Mesenchymal stem cell (in vitro differentiated cells and primary cell): ENCODE results near the gene SLC20A1.

Source experiments
- DNase-seq: peaks from one replicate; pipeline ENCODE4 v3.0.0-alpha.2; 2013
- H2AFZ ChIP-seq: one replicate; pipeline ENCODE4 v1.6.1; 2013; ENCODE audit warnings: low read depth, mild to moderate bottlenecking, control low read depth, inconsistent platforms, low read length, moderate library complexity
- H2AK5ac ChIP-seq: 2 replicates; pipeline ENCODE4 v1.6.1; 2013; ENCODE audit warnings: low read length, moderate library complexity, mild to moderate bottlenecking, inconsistent platforms; ENCODE audit not compliant: severe bottlenecking
- H2BK120ac ChIP-seq: one replicate; pipeline ENCODE4 v1.6.1; 2013; ENCODE audit warnings: low read depth, mild to moderate bottlenecking, inconsistent platforms, low read length, moderate library complexity
- H2BK12ac ChIP-seq, 2 experiments: one replicate each; pipeline ENCODE4 v1.6.1; 2013; ENCODE audit warnings: inconsistent platforms in 2 of 2, low read length in 2 of 2, mild to moderate bottlenecking in 2 of 2, moderate library complexity in 2 of 2, control low read depth in 1 of 2
- H2BK15ac ChIP-seq: one replicate; pipeline ENCODE4 v1.6.1; 2013; ENCODE audit warnings: mild to moderate bottlenecking, low read depth, inconsistent platforms; ENCODE audit not compliant: poor library complexity, severe bottlenecking
- H2BK5ac ChIP-seq: 2 replicates; pipeline ENCODE4 v1.6.1; 2013; ENCODE audit warnings: low read depth, mild to moderate bottlenecking, low read length, control low read depth, inconsistent platforms; ENCODE audit not compliant: poor library complexity, severe bottlenecking
- H3K14ac ChIP-seq, 2 experiments: one replicate each; pipeline ENCODE4 v1.6.1; 2013; ENCODE audit warnings: inconsistent platforms in 2 of 2, low read length in 2 of 2, control low read depth in 1 of 2, mild to moderate bottlenecking in 1 of 2, moderate library complexity in 1 of 2
- H3K18ac ChIP-seq, 2 experiments: one replicate each; pipeline ENCODE4 v1.6.1; 2013; ENCODE audit warnings: inconsistent platforms in 2 of 2, low read length in 2 of 2, control low read depth in 1 of 2, low read depth in 1 of 2, mild to moderate bottlenecking in 1 of 2
- H3K23ac ChIP-seq, 2 experiments: one replicate each; pipeline ENCODE4 v1.6.1; 2013; ENCODE audit warnings: inconsistent platforms in 2 of 2, low read length in 2 of 2, mild to moderate bottlenecking in 2 of 2, moderate library complexity in 2 of 2, control low read depth in 1 of 2
- H3K27ac ChIP-seq: 2 replicates; pipeline ENCODE4 v1.5.1; 2013; ENCODE audit warnings: mild to moderate bottlenecking, moderate library complexity, low read length, control low read depth, inconsistent platforms; ENCODE audit not compliant: poor library complexity, severe bottlenecking
- H3K27me3 ChIP-seq, 2 experiments: 2 replicates each; pipeline versions ENCODE4 v1.6.1 to v1.7.0; 2013; ENCODE audit warnings: low read length in 2 of 2, mild to moderate bottlenecking in 2 of 2, moderate library complexity in 2 of 2, control low read depth in 1 of 2, inconsistent platforms in 1 of 2; ENCODE audit not compliant: control insufficient read depth in 1 of 2, insufficient read depth in 1 of 2
- H3K36me3 ChIP-seq, 2 experiments: 2 replicates each; pipeline versions ENCODE4 v1.6.1 to v1.7.0; 2013; ENCODE audit warnings: low read length in 2 of 2, control low read depth in 1 of 2, inconsistent platforms in 1 of 2, low read depth in 1 of 2, mild to moderate bottlenecking in 1 of 2; ENCODE audit not compliant: insufficient read depth in 2 of 2, control insufficient read depth in 1 of 2
- H3K4ac ChIP-seq, 2 experiments: one replicate each; pipeline ENCODE4 v1.6.1; 2013; ENCODE audit warnings: inconsistent platforms in 2 of 2, low read length in 2 of 2, mild to moderate bottlenecking in 2 of 2, moderate library complexity in 2 of 2, control low read depth in 1 of 2, low read depth in 1 of 2
- H3K4me1 ChIP-seq: 2 replicates; pipeline ENCODE4 v1.6.1; 2013; ENCODE audit warnings: low read depth, low read length, control low read depth; ENCODE audit not compliant: control insufficient read depth, insufficient read depth
- H3K4me2 ChIP-seq: 2 replicates; pipeline ENCODE4 v1.6.1; 2013; ENCODE audit warnings: low read length, mild to moderate bottlenecking, inconsistent platforms; ENCODE audit not compliant: poor library complexity, severe bottlenecking
- H3K4me3 ChIP-seq, 2 experiments: 2 replicates each; pipeline versions ENCODE4 v1.5.1 to v1.7.0; 2013; ENCODE audit warnings: low read length in 2 of 2, mild to moderate bottlenecking in 2 of 2, control low read depth in 1 of 2, low read depth in 1 of 2; ENCODE audit not compliant: insufficient read depth in 1 of 2
- H3K79me1 ChIP-seq: replicated peaks from 2 replicates; pipeline ENCODE4 v1.6.1; 2013; ENCODE audit warnings: mild to moderate bottlenecking, control low read depth, low read length, inconsistent platforms; ENCODE audit not compliant: poor library complexity, severe bottlenecking
- H3K9ac ChIP-seq: 2 replicates; pipeline ENCODE4 v1.7.0; 2013; ENCODE audit warnings: mild to moderate bottlenecking, low read length, moderate library complexity
- H3K9me3 ChIP-seq: 2 replicates; pipeline ENCODE4 v1.7.0; 2013; ENCODE audit warnings: mild to moderate bottlenecking, low read length; ENCODE audit not compliant: control insufficient read depth
- H4K8ac ChIP-seq: one replicate; pipeline ENCODE4 v1.6.1; 2013; ENCODE audit warnings: inconsistent platforms, mild to moderate bottlenecking, low read length, moderate library complexity
- H4K91ac ChIP-seq: one replicate; pipeline ENCODE4 v1.6.1; 2013; ENCODE audit warnings: mild to moderate bottlenecking, low read length, inconsistent platforms
- WGBS: methylation state at CpG from one replicate; pipeline ENCODE4 v1.1.7; 2013; ENCODE audit warnings: mixed read lengths; 5-methylcytosine and 5-hydroxymethylcytosine counted together

SLC20A1 gene

DNA sequence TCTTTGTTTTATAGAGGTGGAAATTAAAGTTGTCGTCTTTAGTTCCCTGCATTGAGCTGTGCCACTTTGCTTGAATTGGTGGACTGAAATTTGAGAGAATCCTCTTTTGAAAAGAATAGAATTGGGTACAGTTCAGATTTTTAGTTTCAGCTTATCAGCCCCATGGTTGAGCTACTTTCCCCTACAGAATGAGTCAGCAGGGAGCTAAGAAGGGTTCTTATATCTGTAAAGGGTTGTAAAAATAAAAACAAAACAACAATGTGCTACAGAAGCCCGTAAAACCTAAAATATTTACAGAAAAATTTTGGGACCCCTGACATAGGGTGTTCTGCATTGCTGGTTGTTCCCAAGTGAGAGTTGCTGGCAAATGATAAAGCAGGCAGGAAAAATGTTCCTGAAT lies 12.6 kb downstream of the SLC20A1 start:
- Histone ChIP-seq H2BK15ac (no peak overlapping the region), H3K36me3 (peaks cover 37 to 94% of the 10 kb centered on the region in 2 experiments), H3K9ac (peak overlapping the region; percentile 46), H3K14ac (no peak overlapping the region), H2AFZ (no peak overlapping the region), H3K4me1 (peaks cover 7% of the 10 kb centered on the region), H4K91ac (no peak overlapping the region), H2BK5ac (no peak overlapping the region), H2BK120ac (no peak overlapping the region), H2BK12ac (no peak overlapping the region), H3K27ac (no peak overlapping the region), H2AK5ac (no peak overlapping the region), H3K4me3 (no peak overlapping the region), H4K8ac (no peak overlapping the region), H3K23ac (peak overlapping the region in 1 of 2 experiments; percentile 79), H3K4me2 (no peak overlapping the region), H3K4ac (no peak overlapping the region), H3K79me1 (peaks cover 12% of the 10 kb centered on the region), H3K9me3 (no peaks in the 10 kb centered on the region), H3K27me3 (no peaks in the 10 kb centered on the region), H3K18ac (no peak overlapping the region)
- WGBS: 93% methylated on average over 2 of the region's 2 CpGs
- DNase-seq: no peak

DNA sequence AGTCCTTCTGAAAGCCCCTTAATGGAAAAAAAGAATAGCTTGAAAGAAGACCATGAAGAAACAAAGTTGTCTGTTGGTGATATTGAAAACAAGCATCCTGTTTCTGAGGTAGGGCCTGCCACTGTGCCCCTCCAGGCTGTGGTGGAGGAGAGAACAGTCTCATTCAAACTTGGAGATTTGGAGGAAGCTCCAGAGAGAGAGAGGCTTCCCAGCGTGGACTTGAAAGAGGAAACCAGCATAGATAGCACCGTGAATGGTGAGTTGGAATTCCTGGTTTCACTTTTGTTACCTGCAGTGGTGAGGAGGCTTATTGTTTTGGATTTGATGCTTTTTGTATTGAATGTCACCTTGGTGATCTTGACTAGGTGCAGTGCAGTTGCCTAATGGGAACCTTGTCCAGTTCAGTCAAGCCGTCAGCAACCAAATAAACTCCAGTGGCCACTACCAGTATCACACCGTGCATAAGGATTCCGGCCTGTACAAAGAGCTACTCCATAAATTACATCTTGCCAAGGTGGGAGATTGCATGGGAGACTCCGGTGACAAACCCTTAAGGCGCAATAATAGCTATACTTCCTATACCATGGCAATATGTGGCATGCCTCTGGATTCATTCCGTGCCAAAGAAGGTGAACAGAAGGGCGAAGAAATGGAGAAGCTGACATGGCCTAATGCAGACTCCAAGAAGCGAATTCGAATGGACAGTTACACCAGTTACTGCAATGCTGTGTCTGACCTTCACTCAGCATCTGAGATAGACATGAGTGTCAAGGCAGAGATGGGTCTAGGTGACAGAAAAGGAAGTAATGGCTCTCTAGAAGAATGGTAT lies 13.3 kb downstream of the SLC20A1 start:
- 97% methylated on average over 11 of the region's 11 CpGs for WGBS
- no peak overlapping the region for H3K14ac ChIP-seq

DNA sequence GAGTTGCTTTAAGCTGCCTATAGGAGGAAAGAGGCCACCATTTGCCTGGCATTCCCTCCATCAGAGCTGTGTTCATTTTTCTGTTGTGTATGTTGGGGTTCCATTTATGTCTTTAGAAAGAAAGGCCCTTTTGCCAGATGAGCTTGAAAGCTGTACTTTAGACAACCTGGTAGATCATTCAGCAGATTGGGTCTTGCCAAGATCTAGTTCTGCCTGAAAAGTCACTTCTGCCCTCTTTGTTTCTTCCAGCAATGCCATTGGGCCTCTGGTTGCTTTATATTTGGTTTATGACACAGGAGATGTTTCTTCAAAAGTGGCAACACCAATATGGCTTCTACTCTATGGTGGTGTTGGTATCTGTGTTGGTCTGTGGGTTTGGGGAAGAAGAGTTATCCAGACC lies 14.4 kb downstream of the SLC20A1 start:
- no peak for DNase-seq
- Histone ChIP-seq H3K4me1 (peaks cover 5% of the 10 kb centered on the region), H4K91ac (no peak overlapping the region)

More for the DNA sequence above, 13.3 kb downstream of the SLC20A1 start:
- H3K4me1 ChIP-seq: peaks cover 7% of the 10 kb centered on the region
- H3K4me3 ChIP-seq: peak overlapping the region in 1 of 2 experiments; percentile 11
- H3K4ac ChIP-seq: no peak overlapping the region
- no peak overlapping the region for H2AK5ac ChIP-seq
- no peak overlapping the region for H2BK12ac ChIP-seq
- no peak overlapping the region for H3K23ac ChIP-seq
- H2BK15ac ChIP-seq: no peak overlapping the region
- H3K9ac ChIP-seq: peak overlapping the region; percentile 46
- no peak for DNase-seq
- no peak overlapping the region for H3K4me2 ChIP-seq
- no peaks in the 10 kb centered on the region for H3K27me3 ChIP-seq
- no peak overlapping the region for H2AFZ ChIP-seq
- H4K8ac ChIP-seq: no peak overlapping the region
- no peak overlapping the region for H4K91ac ChIP-seq
- no peak overlapping the region for H2BK5ac ChIP-seq
- peaks cover 37 to 94% of the 10 kb centered on the region in 2 experiments for H3K36me3 ChIP-seq
- H3K27ac ChIP-seq: no peak overlapping the region
- H3K9me3 ChIP-seq: no peaks in the 10 kb centered on the region
- H3K79me1 ChIP-seq: peaks cover 12% of the 10 kb centered on the region
- H3K18ac ChIP-seq: no peak overlapping the region
- H2BK120ac ChIP-seq: no peak overlapping the region

DNA sequence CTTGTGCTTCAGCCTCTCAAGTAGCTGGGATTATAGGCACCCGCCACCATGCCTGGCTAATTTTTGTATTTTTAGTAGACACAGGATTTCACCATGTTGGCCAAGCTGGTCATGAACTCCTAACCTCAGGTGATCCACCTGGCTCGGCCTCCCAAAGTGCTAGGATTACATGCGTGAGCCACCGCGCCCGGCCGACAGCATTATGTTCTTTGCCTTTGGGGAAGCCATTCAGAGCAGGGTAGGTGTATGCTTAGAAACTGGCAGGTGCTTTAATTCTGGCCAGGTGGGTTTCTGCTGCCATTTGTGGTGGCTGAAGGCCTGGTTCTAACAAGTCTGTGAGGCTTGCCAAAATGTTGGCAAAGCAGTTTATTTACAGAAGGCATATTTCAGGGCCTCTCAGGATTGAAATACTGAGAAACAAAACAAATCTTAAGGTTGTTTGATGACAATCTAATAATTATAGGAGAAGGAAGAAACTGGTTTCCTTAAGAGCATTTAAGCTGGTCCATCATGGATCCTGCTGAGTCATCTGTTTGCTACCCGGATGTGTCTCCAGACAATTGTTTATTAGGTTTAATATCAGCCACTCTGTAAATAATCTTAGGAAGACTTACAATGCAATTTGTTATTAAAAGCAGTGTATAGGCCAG lies 16.0 kb downstream of the SLC20A1 start:
- Histone ChIP-seq H2BK12ac (no peak overlapping the region), H4K91ac (no peak overlapping the region), H3K36me3 (peaks cover 33 to 86% of the 10 kb centered on the region in 2 experiments), H3K4me3 (no peak overlapping the region), H3K4me1 (peaks cover 5% of the 10 kb centered on the region), H3K4ac (no peak overlapping the region), H2BK5ac (no peak overlapping the region), H2BK15ac (no peak overlapping the region), H3K4me2 (no peak overlapping the region), H3K27me3 (no peaks in the 10 kb centered on the region), H3K23ac (no peak overlapping the region), H2BK120ac (no peak overlapping the region), H3K27ac (no peak overlapping the region), H2AK5ac (no peak overlapping the region), H3K9ac (peak overlapping the region; percentile 37), H3K18ac (peak overlapping the region in 1 of 2 experiments; percentile 7), H3K14ac (no peak overlapping the region), H4K8ac (no peak overlapping the region), H2AFZ (no peak overlapping the region), H3K9me3 (no peaks in the 10 kb centered on the region), H3K79me1 (peaks cover 13% of the 10 kb centered on the region)
- over 99% methylated on average over 7 of the region's 8 CpGs for WGBS
- no peak for DNase-seq

More for the DNA sequence above, 14.4 kb downstream of the SLC20A1 start:
- Histone ChIP-seq H2BK12ac (no peak overlapping the region), H3K27me3 (no peaks in the 10 kb centered on the region), H4K8ac (no peak overlapping the region), H3K18ac (peak overlapping the region in 1 of 2 experiments; percentile 41), H3K4ac (no peak overlapping the region), H2BK5ac (no peak overlapping the region), H3K36me3 (peaks cover 35 to 95% of the 10 kb centered on the region in 2 experiments), H3K9ac (peak overlapping the region; percentile 46), H3K4me2 (no peak overlapping the region), H3K23ac (no peak overlapping the region), H2BK15ac (no peak overlapping the region), H3K4me3 (no peak overlapping the region), H3K14ac (no peak overlapping the region), H2BK120ac (no peak overlapping the region), H3K27ac (no peak overlapping the region), H2AFZ (no peak overlapping the region), H3K9me3 (no peaks in the 10 kb centered on the region), H3K79me1 (peaks cover 10% of the 10 kb centered on the region), H2AK5ac (no peak overlapping the region)
